ENCODE results near the gene RCOR3.
A peak's percentile ranks its signal among the peaks of the same experiment; 100 is the strongest.
"Not testable (repeated sequence)": the region's sequence is repeated elsewhere in the genome, so short reads cannot be mapped to it uniquely, and the experiment has no call there.

Gene RCOR3

DNA sequence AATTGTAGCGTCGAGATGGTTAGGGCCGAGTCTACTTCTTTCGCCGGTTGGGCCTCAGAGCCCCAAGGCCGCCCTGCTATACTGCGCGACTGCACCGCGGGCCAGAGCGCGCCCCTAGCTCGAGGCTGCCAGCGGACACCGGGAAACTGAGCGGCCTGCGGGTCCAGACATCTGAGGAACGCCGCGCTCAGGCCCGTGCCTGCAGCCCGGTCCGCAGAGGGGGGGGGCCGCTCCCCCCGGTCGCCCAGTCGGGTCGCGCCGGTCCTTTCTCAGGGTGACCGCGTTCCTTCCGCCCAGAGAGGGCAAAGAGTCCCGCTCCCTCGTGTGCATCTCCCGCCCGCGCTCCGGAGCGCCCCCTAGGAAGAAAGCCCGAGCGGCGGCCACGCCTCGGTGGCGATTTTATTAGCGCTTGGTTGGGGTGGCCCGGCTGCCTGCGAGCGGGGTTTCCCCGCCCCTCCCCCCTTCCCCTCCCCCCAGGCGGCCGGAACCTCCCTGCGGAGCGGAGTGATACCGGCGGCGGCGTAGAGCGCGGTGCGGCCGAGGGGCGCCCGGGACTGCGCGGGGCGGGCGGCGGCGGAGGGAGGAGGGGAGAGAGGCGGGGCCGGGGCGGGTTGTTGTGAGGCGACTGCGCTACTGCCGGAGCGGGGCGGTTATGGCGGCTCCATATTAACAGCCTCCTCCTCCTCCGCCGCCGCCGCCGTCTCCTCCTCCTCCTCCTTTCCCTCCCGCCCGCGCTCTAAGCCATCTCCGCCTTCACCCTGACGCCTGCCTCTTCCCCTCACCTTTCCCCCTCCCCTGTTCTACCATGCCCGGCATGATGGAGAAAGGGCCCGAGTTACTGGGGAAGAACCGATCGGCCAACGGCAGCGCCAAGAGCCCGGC is at the start of gene RCOR3:
Gene RCOR3, plus strand, starts transcription at position 611 of the 882 bp plus-strand sequence. Its CDS starts 195 bp downstream, at position 806.
- peaks cover 0 to 13% (median 0%) of the 10 kb centered on the region in 11 experiments; a peak in 6 of 22 replicates for H4K20me1 ChIP-seq
- H3K27ac ChIP-seq, result peak within 1 kb of the TSS; percentile 93 to 100 (median 97)
- peak within 1 kb of the TSS; percentile 85 to 95 (median 92) for H3K4me2 ChIP-seq
- H3K4me3 ChIP-seq, result peak within 1 kb of the TSS; percentile 75 to 95 (median 84)
- H3K9me3 ChIP-seq (replicated peaks in 1 of 11), result no peaks in the 10 kb centered on the region
- TF ChIP-seq Cebpa-rat (IDR thresholded peaks at IDR 0.05), result no peak
- H3K9ac ChIP-seq, result peak within 1 kb of the TSS; percentile 91 to 100 (median 95)
- no peaks in the 10 kb centered on the region for H3K27me3 ChIP-seq
- H3K4me1 ChIP-seq, result peaks cover 21 to 25% (median 23%) of the 10 kb centered on the region in 10 experiments
- peaks cover 4 to 16% (median 14%) of the 10 kb centered on the region in 11 experiments; a peak in 18 of 22 replicates for H3K36me3 ChIP-seq

GRCh38 chr1:211210052-211210451 is 49.1 kb upstream of the RCOR3 start:
- no peaks in the 10 kb centered on the region for H3K36me3 ChIP-seq
- H3K27me3 ChIP-seq, result no peaks in the 10 kb centered on the region
- H3K4me3 ChIP-seq, result no peak overlapping the region
- no peak overlapping the region for H3K27ac ChIP-seq
- H3K9me3 ChIP-seq (replicated peaks in 1 of 11), result peaks cover 9 to 21% (median 14%) of the 10 kb centered on the region in 11 experiments; a peak in 21 of 22 replicates
- TF ChIP-seq Cebpa-rat (IDR thresholded peaks at IDR 0.05), result no peak
- H3K4me1 ChIP-seq, result no peaks in the 10 kb centered on the region
- H4K20me1 ChIP-seq, result no peaks in the 10 kb centered on the region
- no peak overlapping the region for H3K9ac ChIP-seq
- H3K4me2 ChIP-seq, result no peak overlapping the region

DNA sequence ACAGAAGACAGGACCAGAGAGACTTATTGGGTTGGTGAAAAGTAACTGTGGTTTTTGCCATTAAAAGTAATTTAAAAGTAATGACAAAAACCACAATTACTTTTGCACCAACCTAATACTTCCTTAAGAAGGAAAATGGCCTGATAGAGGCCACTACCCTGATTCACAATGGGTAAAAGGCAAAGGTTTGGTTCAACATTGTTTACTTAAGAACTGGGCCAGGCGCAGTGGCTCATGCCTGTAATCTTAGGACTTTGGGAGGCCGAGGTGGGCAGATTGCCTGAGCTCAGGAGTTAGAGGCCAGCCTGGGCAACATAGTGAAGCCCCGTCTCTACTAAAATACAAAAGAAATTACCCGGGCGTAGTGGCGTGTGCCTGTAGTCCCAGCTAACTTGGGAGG is 48.2 kb upstream of the RCOR3 start:
- H3K4me1 ChIP-seq, result no peaks in the 10 kb centered on the region
- H3K4me3 ChIP-seq, result no peak overlapping the region
- no peak overlapping the region for H3K9ac ChIP-seq
- no peak overlapping the region for H3K4me2 ChIP-seq
- no peaks in the 10 kb centered on the region for H4K20me1 ChIP-seq
- no peaks in the 10 kb centered on the region for H3K36me3 ChIP-seq
- peaks cover 9 to 21% (median 14%) of the 10 kb centered on the region in 11 experiments; a peak in 21 of 22 replicates for H3K9me3 ChIP-seq (replicated peaks in 1 of 11)
- H3K27ac ChIP-seq, result no peak overlapping the region
- no peak for TF ChIP-seq Cebpa-rat (IDR thresholded peaks at IDR 0.05)
- no peaks in the 10 kb centered on the region for H3K27me3 ChIP-seq

DNA sequence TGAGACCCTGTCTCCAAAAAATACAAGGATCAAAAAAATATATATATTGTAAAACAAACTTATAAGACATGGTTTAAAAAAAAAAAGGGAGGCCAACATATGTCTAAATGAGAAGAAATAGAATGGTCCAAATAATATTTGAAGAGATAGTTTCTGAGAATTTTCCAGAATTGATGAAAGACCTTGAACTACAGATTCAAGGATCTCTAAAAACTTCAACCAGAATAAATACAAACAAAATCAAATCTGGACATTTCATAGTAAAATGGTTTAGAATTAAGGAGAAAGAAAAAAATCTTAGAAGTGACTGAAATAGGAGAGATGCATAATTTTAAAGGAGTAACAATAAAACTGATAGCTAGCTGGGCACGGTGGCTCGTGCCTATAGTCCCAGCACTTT is 45.5 kb upstream of the RCOR3 start:
- Histone ChIP-seq H3K36me3 (no peaks in the 10 kb centered on the region), H3K4me2 (no peak overlapping the region), H3K27me3 (no peaks in the 10 kb centered on the region), H3K4me1 (no peaks in the 10 kb centered on the region), H4K20me1 (no peaks in the 10 kb centered on the region), H3K27ac (no peak overlapping the region), H3K4me3 (no peak overlapping the region), H3K9ac (no peak overlapping the region), H3K9me3 (replicated peaks in 1 of 11) (no peaks in the 10 kb centered on the region)
- TF ChIP-seq Cebpa-rat (IDR thresholded peaks at IDR 0.05), result no peak

DNA sequence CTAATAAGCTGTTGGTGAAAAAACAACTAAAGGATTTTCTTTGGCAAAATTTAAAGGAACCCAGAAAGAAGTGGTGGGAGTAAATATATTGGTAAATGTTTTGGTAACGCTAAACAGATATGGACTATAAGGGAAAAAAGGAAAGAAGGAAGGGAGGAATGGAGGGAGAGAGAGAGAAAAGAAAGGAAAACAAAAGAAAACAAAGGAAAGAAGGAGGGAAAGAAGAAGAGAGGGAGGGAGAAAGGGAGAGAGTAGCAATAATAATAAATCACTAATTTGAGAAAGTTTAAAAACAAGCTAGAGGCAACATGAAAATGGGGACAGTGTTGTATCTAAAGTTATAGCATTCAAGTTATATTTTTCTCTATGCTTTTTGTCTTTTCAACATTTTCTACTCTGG is 43.6 kb upstream of the RCOR3 start:
- TF ChIP-seq Cebpa-rat (IDR thresholded peaks at IDR 0.05), result no peak
- no peak overlapping the region for H3K4me3 ChIP-seq
- no peak overlapping the region for H3K9ac ChIP-seq
- no peak overlapping the region for H3K4me2 ChIP-seq
- H3K9me3 ChIP-seq (replicated peaks in 1 of 11), result peaks cover 0 to 5% (median 0%) of the 10 kb centered on the region in 11 experiments; a peak in 1 of 22 replicates
- H3K36me3 ChIP-seq, result no peaks in the 10 kb centered on the region
- no peaks in the 10 kb centered on the region for H3K4me1 ChIP-seq
- no peaks in the 10 kb centered on the region for H3K27me3 ChIP-seq
- H3K27ac ChIP-seq, result no peak overlapping the region
- H4K20me1 ChIP-seq, result no peaks in the 10 kb centered on the region

- H3K4me2 ChIP-seq, result no peak overlapping the region
- H3K27me3 ChIP-seq, result no peaks in the 10 kb centered on the region
- H3K36me3 ChIP-seq, result no peaks in the 10 kb centered on the region
- no peaks in the 10 kb centered on the region for H3K4me1 ChIP-seq
- H3K9me3 ChIP-seq (replicated peaks in 1 of 11), result peaks cover 0 to 10% (median 0%) of the 10 kb centered on the region in 11 experiments; a peak in 2 of 22 replicates
- no peak overlapping the region for H3K27ac ChIP-seq
- H3K9ac ChIP-seq, result no peak overlapping the region
- no peak for TF ChIP-seq Cebpa-rat (IDR thresholded peaks at IDR 0.05)
- no peaks in the 10 kb centered on the region for H4K20me1 ChIP-seq
- no peak overlapping the region for H3K4me3 ChIP-seq
These were observed 41.8 kb upstream of the RCOR3 start for GRCh38 chr1:211217392-211217791.

DNA sequence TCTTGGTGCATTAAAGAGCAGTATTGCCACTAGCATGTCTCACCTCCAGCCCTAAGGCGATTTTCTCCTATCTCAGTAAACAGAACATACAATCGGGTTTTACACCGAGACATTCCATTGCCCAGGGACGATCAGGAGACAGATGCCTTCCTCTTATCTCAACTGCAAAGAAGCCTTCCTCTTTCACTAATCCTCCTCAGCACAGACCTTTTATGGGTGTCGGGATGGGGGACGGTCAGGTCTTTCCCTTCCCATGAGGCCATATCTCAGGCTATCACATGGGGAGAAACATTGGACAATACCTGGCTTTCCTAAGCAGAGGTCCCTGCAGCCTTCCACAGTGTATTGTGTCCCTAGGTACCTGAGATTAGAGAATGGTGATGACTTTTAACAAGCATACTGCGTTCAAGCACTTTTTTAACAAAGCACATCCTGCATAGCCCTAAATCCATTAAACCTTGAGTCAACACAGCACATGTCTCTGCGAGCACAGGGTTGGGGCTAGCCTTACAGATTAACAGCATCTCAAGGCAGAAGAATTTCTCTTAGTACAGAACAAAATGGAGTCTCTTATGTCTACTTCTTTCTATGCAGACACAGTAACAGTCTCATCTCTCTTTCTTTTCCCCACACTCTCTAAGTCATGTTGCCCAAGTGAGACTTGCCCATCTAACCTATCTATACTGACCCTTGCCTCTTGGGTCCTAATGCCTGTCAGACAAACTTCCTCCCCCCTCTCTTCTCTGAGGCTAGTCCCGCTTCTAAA is 36.5 kb upstream of the RCOR3 start:
- not testable (repeated sequence) for H4K20me1 ChIP-seq; H3K4me1 ChIP-seq; H3K4me3 ChIP-seq; H3K27ac ChIP-seq; H3K9me3 ChIP-seq (replicated peaks in 1 of 11); H3K9ac ChIP-seq; H3K4me2 ChIP-seq; H3K27me3 ChIP-seq; H3K36me3 ChIP-seq

DNA sequence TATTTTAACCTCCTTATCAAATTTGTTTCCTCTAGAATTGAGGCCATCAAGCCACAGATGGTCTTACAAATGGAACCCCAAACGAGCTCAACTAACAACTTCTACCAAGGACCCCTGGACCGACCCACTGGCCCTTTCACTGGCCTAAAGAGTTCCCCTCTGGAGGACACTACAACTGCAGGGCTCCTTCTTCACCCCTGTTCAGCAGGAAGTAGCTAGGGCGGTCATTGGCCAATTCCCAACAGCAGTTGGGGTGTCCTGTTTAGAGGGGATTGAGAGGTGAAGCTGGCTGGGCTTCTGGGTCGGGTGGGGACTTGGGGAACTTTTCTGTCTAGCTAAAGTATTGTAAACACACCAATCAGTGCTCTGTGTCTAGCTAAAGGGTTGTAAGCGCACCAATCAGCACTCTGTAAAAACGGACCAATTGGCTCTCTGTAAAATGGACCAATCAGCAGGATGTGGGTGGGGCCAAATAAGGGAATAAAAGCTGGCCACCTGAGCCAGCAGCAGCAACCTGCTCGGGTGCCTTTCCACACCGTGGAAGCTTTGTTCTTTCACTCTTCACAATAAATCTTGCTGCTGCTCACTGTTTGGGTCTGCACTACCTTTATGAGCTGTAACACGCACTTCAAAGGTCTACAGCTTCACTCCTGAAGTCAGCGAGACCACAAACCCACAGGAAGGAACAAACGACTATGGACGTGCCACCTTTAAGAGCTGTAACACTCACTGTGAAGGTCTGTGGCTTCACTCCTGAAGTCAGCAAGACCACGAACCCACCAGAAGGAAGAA is 30.4 kb upstream of the RCOR3 start:
- not testable (repeated sequence) for H3K36me3 ChIP-seq; H3K27ac ChIP-seq; H3K27me3 ChIP-seq; H3K4me3 ChIP-seq; H3K9ac ChIP-seq; H3K4me1 ChIP-seq; H4K20me1 ChIP-seq; H3K9me3 ChIP-seq (replicated peaks in 1 of 11)
- peak overlapping the region in 6 of 11 experiments; percentile 0 to 28 (median 16); a peak in 6 of 22 replicates for H3K4me2 ChIP-seq

DNA sequence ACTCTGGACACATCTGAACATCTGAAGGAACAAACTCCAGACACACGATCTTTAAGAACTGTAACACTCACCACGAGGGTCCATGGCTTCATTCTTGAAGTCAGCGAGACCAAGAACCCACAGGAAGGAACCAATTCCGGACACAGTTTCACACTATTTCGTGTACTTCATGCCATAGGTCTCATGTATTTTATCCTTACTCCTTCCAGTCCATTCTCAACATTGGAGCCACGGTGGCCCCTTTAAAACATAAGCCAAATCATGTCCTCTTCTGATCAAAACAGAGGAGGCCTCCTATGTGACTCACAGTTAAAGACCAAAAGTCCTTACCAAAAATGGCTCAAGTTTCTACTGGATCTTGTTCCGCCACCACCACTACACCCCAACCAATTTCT is 29.8 kb upstream of the RCOR3 start:
- Histone ChIP-seq H3K4me3 (no peak overlapping the region), H3K27me3 (no peaks in the 10 kb centered on the region), H3K4me1 (peaks cover 0 to 10% (median 0%) of the 10 kb centered on the region in 10 experiments; a peak in 3 of 20 replicates), H4K20me1 (no peaks in the 10 kb centered on the region), H3K36me3 (no peaks in the 10 kb centered on the region), H3K27ac (no peak overlapping the region), H3K9ac (no peak overlapping the region), H3K4me2 (peak overlapping the region in 6 of 11 experiments; percentile 0 to 28 (median 16); a peak in 6 of 22 replicates), H3K9me3 (replicated peaks in 1 of 11) (peaks cover 0 to 4% (median 0%) of the 10 kb centered on the region in 11 experiments; a peak in 1 of 22 replicates)
- no peak for TF ChIP-seq Cebpa-rat (IDR thresholded peaks at IDR 0.05)
